Measurements from ENCODE around the gene APEH.

The APEH gene

GRCh38 chr3:49662720-49663413, 11.3 kb upstream of the APEH start:
- Histone ChIP-seq H3K36me3 (no peaks in the 10 kb centered on the region), H3K9me3 (no peaks in the 10 kb centered on the region), H3K4me3 (ENCODE audit: low read depth in 1 of 2, low read length in 1 of 2) (no peak overlapping the region), H3K27ac (no peak overlapping the region), H3K27me3 (no peaks in the 10 kb centered on the region), H3K4me1 (ENCODE audit: control insufficient read depth in 1 of 2, insufficient read depth in 1 of 2, low read depth in 1 of 2, low read length in 1 of 2) (peaks cover 7 to 9% of the 10 kb centered on the region in 2 experiments)
- no peak for TF ChIP-seq CTCF (IDR thresholded peaks at IDR 0.05)

- TF ChIP-seq CTCF (IDR thresholded peaks at IDR 0.05), result no peak
- Histone ChIP-seq H3K27ac (no peak overlapping the region), H3K4me3 (ENCODE audit: low read depth in 1 of 2, low read length in 1 of 2) (no peak overlapping the region), H3K9me3 (no peaks in the 10 kb centered on the region), H3K4me1 (ENCODE audit: control insufficient read depth in 1 of 2, insufficient read depth in 1 of 2, low read depth in 1 of 2, low read length in 1 of 2) (peaks cover 7 to 9% of the 10 kb centered on the region in 2 experiments), H3K27me3 (peaks cover 7% of the 10 kb centered on the region), H3K36me3 (no peaks in the 10 kb centered on the region)
Measured at GRCh38 chr3:49663831-49664230, 10.3 kb upstream of the APEH start.

GRCh38 chr3:49664300-49664699, 9.9 kb upstream of the APEH start:
- peaks cover 7 to 9% of the 10 kb centered on the region in 2 experiments for H3K4me1 ChIP-seq (ENCODE audit: control insufficient read depth in 1 of 2, insufficient read depth in 1 of 2, low read depth in 1 of 2, low read length in 1 of 2)
- no peak overlapping the region for H3K27ac ChIP-seq
- H3K9me3 ChIP-seq, result no peaks in the 10 kb centered on the region
- H3K4me3 ChIP-seq (ENCODE audit: low read depth in 1 of 2, low read length in 1 of 2), result no peak overlapping the region
- H3K36me3 ChIP-seq, result no peaks in the 10 kb centered on the region
- no peak for TF ChIP-seq CTCF (IDR thresholded peaks at IDR 0.05)
- peaks cover 12% of the 10 kb centered on the region for H3K27me3 ChIP-seq

- H3K4me3 ChIP-seq (ENCODE audit: low read depth in 1 of 2, low read length in 1 of 2), result no peak overlapping the region
- no peaks in the 10 kb centered on the region for H3K9me3 ChIP-seq
- H3K27me3 ChIP-seq, result peaks cover 18% of the 10 kb centered on the region
- H3K36me3 ChIP-seq, result no peaks in the 10 kb centered on the region
- H3K4me1 ChIP-seq (ENCODE audit: control insufficient read depth in 1 of 2, insufficient read depth in 1 of 2, low read depth in 1 of 2, low read length in 1 of 2), result peaks cover 7 to 9% of the 10 kb centered on the region in 2 experiments
- TF ChIP-seq CTCF (IDR thresholded peaks at IDR 0.05), result no peak
- H3K27ac ChIP-seq, result peak overlapping the region; percentile 61
Measured at GRCh38 chr3:49665822-49666519, 8.2 kb upstream of the APEH start.

GRCh38 chr3:49666592-49666991, 7.6 kb upstream of the APEH start:
- Histone ChIP-seq H3K27me3 (peaks cover 18% of the 10 kb centered on the region), H3K4me3 (ENCODE audit: low read depth in 1 of 2, low read length in 1 of 2) (no peak overlapping the region), H3K4me1 (ENCODE audit: control insufficient read depth in 1 of 2, insufficient read depth in 1 of 2, low read depth in 1 of 2, low read length in 1 of 2) (peaks cover 7 to 9% of the 10 kb centered on the region in 2 experiments), H3K9me3 (no peaks in the 10 kb centered on the region), H3K36me3 (no peaks in the 10 kb centered on the region), H3K27ac (no peak overlapping the region)
- no peak for TF ChIP-seq CTCF (IDR thresholded peaks at IDR 0.05)
